DMS79 (cell line): Measurements from ENCODE around the gene CNN3.

Source experiments
- DNase-seq: peaks from one replicate; lab custom pipeline; 2025; lab: John Stamatoyannopoulos, UW

CNN3 gene

GRCh38 chr1:94926915-94927404 lies at the start of gene CNN3:
CNN3 (minus strand) TSS chr1:94927110; CDS start chr1:94926894, 216 bp downstream.
- peak; percentile 75 for DNase-seq

- no peak for DNase-seq
These were observed 47.9 kb upstream of the CNN3 start for GRCh38 chr1:94974824-94975223.

DNA sequence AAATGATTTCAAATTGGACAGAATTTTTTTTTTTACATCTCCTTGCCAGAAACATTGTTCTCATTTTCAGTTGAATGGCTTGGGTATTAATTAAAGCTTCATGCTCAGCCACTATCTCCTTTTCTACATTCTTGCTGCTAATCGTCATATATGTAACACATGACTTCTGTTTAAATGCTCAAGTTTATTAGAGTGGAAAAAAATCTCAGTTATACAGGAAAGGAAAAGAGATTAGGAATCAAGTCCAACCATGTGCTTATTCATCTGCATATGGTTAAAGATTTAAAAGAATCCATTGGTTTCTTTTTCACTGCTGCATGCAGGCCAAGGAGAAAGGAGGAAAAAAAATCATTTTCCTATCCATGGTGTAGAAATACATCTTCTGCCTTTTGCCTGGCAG lies 47.3 kb upstream of the CNN3 start:
- no peak for DNase-seq

DNA sequence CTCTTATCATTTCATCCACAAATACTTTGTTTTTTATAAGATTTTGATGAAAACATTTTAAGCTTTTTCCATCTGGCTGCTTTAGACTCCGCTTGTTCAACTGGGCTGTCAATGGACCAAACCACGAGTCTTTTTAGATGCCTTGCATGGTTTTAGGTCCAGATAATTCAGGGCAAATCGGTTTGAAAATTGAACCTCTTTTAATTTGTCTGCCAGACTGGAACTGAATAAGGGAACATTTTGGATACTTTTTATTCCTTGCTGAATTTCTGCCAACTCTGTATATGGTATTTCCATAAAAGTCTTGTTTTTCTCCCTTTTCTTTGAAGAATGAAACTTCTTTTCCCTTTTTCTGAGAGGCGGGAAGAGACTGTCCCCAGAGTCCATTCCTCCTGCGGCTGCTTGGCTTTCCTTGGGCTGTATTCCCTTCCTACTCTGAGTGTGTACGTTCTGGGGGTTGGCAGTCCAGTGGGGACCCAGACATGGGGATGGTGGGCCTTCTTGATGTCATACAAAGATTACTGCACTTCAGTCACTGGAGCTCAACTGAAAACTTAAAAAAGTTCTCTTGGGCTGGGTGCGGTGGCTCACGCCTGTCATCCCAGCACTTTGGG lies 46.5 kb upstream of the CNN3 start:
- no peak for DNase-seq

GRCh38 chr1:94971491-94971924 lies 44.6 kb upstream of the CNN3 start:
- no peak for DNase-seq

DNA sequence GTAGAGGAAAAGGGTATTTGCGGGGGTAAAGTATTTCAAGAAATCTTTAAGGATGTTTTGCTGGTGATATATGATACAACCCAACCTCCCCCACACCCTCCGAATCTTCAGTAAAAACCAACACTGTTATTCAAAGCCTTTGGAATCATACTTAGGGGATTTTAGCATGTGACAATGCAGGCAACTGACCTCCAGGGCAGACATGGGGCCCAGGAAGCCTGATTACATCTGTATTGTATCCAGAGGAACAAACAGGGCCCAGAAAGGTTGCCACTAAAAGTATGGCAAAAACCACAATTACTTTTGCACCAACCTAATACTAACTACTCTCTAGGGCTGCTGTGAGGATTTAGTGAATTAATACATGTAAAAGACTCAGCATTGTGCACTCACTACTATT lies 43.9 kb upstream of the CNN3 start:
- no peak for DNase-seq

- DNase-seq = no peak
These were observed 42.2 kb upstream of the CNN3 start for GRCh38 chr1:94969137-94969536.

DNA sequence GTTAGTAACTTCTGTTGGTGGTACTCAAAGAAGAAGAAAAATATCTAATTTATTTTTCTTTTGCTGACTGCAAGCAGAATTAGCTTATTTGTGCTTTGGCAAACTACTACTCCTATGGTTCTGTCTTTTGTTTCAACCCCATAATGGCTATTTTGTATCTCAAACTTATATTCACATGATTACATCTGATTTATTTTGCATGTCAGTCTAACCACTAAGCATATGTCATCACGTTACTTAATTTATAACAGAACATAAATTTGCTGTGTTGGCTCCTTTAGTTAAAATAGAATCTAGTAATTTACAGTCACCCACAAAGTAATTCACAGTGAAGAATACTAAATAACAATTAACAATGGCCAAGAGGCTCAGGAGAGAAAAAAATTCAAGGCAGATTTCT lies 39.1 kb upstream of the CNN3 start:
- no peak for DNase-seq

DNA sequence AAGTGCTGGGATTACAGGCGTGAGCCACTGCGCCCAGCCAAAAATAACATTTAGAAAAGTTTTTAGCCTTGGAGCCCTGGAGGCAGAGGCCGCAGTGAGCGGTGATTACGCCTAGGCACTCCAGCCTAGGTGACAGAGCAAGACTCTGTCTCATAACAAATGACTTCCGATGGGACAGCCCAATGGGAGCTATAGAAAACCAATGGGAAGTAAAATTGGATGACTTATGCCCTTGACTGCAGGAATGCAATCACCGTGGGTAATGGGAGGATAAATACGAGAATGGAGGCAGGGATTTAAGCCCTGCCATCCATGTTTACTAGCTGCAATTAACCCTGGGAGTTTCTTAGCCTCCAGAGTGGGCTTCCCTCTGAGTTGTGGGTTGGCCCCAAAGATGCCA lies 37.0 kb upstream of the CNN3 start:
- DNase-seq = no peak

DNA sequence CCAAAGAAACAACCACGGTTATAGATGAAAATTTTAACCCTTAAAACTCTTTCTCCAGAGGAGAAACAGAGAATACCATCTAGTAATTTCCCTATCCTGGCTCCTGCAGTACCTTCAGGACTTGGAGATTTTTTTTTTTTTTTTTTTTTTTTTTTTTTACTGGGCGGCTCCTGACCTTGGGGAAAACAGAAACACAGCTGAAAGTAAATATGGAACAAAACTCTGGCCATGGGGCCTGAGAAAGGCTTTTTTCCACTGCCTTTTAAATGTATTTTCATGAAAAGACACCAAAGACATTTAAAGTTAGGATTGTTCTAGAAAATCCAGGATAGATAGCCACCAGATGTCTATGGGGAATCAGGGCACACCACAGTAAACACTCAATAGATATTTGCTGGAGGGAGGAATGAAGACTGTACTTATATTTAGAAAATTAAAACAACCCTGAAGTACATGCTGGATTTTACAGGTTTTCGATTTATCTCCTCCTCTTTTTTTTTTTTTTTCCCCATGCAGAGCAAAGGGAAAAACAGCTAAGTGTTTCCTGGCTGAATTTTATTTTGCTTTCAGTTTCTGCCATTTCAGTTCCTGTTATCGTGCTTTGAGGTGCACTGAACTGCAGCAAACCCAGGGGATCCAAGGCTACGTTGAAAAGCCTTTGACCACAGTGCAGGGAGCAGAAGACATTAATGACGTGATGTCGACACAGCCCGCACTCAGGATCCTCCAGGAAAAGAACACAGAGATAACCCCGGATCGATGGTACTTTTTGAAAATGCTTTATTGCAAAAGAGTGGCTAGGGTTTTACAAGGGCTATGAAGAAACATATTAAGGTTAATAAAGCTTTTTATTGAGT lies 35.7 kb upstream of the CNN3 start:
- peak; percentile 38 for DNase-seq

DNA sequence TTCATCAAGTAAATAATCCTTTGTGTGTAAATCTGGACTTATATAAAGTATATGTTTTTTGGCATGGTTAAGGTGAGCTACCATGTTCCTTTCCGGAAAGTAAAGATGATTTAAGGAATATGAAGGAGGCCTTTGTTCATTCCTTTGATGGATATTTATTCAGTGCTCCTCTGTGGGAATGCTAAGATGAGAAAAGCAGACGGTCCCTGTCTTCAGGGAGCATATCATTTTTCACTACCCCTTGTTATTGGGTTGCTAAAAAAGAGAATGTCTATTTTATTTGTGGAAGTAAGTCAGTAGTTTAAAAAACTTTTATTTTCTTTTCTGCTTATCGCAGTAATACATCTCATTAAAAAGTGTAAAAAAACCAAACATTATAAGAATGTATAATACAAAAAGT lies 35.1 kb upstream of the CNN3 start:
- DNase-seq = no peak

DNA sequence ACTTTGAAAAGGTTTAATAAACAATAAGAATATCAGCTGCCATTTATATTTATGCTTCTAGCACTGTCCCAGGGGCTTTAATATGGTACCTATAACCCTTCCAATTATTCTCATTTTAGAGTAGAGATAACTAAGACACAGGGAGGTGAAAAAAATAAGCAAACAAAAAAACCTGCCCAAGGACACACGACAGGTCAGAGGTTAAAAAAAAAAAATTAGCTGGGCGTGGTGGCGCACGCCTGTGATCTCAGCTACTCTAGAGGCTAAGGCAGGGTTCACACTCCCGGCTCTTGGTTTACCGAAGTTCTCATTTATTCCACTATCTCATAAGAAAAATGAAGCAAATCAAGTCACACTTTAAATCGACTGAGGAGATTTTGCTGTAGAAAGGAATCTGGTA lies 34.7 kb upstream of the CNN3 start:
- DNase-seq = no peak

DNA sequence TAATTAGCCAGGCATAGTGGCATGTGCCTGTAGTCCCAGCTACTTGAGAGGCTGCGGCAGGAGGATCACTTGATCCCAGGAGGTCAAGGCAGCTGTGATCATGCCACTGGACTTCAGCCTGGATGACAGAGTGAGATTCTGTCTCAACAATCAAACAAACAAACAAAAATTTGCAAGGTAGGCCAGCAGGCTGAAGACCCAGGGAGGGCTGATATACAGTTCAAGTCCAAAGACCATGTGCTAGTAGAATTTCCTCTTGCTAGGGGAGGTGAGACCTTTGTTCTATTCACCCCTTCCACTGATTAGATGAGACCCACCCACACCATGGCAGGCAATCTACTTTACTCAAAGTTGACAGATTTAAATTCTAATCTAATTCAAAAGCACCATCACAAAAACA lies 31.2 kb upstream of the CNN3 start:
- DNase-seq = no peak

DNA sequence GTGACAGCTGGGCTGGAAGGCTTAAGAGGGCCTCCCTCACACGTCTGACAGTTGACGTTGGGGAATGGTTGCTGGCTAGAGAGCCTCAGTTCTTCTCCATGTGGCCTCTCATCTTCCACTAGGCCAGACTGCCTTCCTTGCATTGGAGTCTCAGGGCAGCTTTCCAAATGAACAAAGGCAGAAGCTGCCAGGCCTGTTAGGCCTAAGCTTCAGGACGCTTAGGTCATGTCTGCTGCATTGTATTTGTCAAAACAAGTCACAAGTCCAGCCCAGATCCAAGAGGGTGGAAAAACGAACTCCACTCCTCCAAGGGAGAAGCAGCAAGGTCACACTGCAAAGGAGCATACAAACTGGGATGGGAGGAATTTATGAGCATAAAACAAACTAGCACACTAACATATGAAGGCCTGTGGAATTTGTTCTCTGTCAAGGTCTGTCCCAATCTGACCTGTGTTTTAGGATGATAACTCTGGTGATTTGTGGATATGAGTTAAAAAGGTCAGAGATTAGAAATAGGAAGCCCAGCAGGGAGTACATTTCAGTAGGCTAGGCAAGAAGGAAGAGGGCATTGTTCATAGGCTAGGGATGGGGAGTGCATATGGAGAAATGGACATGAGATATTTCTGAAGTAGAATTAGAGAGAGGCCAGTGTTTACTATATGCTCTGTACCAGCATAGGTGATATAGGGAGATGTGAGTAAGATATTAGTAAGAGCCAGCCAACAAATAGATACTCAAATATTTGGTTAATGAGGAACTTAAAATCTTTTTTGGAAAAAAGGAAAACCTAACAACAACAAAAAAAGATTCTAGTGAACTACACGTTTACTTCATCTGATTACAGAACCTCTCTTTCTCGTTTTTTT lies 29.1 kb upstream of the CNN3 start:
- DNase-seq = no peak

DNA sequence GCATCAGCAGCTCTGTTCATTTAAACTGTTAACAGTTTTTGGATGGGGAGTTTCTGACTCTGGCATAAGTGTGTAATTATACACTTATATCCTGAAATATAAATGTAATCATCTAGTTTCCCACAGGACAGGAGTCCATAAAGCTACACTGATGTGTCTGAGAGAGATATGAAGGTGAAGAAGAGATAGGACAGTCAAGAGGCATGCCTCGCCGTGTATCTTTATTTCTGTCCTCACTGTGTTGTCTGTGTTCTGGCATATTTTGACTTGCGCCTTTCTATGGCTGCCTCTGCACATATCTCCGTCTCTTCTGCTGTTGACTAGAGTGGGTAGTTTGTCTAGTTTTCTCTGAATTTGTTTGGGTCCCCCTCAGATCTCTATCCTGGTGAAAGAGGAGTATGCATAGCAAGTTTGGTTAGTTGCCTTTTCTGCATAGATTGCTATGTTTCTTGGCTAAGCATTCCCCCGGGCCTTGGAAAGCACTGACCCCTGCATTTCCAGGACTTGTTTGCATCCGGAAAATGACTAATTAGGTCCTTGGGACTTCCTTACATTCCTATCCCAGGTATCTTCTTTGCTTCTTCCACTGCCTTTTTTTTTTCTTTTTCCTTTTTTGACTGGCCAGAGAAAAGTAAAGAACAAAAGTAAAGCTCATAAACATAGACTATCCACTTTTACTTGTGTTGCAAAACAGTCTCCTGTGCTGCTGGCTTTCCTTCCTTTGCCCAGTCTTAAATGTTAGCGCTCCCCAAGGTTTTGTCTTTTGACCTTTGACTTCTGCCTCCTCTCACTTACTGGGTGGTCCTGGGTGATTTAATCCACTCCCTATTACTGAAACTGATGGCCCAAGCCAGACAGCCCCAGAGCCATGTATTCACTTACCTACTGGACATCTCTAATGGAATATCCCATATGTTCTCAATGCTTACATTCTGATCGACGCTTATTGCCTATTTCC lies 27.6 kb upstream of the CNN3 start:
- no peak for DNase-seq

DNA sequence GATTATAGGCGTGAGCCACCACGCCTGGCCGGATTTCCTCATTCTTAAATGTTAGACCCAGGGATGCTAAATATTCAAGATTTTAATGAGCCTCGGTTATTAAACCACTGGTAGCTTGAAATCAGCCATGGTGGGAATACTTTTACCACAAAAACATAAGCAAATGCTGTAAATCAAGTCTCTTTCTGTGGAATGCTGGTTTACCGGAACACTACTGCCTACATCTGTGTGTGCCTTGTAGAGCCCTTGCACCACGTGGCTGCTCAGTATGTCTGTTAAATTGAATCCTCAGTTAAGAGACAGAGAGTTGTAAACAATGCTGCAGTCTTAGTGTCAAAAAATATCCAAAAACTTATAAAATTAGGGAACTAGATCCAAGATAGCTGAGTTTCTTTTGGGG lies 26.8 kb upstream of the CNN3 start:
- no peak for DNase-seq

DNA sequence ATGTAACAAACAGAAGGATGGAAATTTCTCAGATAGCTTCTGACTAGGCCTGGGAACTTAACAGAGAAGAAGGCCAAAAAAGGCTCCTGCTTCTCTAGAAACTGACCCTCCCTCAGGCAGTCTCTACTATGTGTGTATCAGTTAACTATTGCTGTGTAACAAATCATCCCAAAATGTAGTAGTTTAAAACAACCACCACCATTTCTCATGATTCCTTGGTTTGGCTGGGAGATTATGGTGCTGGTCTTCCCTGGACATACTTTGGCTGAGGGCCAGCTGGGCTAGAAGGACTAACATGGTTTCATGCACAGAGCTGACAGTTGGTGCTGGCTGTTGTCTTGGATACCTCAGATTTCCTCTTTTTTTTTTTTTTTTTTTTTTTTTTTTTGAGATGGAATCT lies 26.2 kb upstream of the CNN3 start:
- DNase-seq = no peak

GRCh38 chr1:94952539-94952938 lies 25.6 kb upstream of the CNN3 start:
- no peak for DNase-seq

- no peak for DNase-seq
These were observed 24.7 kb upstream of the CNN3 start for GRCh38 chr1:94951509-94952208.

DNA sequence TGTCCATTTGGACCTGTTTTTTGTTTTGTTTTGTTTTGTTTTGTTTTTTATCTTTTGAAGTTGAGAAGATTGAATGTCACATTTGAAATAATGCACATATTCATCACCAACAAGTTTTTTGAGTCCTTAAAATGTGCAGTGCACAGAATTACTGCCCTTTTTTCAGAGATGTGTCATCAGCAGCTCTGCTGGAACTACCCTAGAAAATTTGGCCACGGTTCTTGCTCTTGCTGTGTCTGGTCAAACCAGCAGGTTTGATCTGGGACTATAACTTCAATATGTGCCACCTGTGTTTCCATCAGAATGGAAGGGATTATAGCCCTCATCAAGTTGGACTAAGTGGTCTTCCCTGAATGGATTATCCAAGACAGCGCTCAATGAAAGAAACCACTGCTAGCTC lies 24.1 kb upstream of the CNN3 start:
- no peak for DNase-seq
